Stimulated activated CD4-positive, alpha-beta T cell treated with anti-CD3 and anti-CD28 coated beads, TNF-alpha, amount 100 ng/mL, for 48 hours (primary cell): ENCODE measurements around the gene NLRC5.

Experiments
- DNase-seq, 3 donors: peaks; one replicate each; pipeline ENCODE4 v3.0.0-alpha.2; 2020; ENCODE audit warnings: low read depth in 3 of 3

Gene NLRC5

GRCh38 chr16:56988948-56989945 is at the start of gene NLRC5:
Gene NLRC5 (plus strand): TSS chr16:56989557. CDS start chr16:57020713, 31,156 bp downstream.
- peak; percentile 82 to 89 (median 87) for DNase-seq

GRCh38 chr16:56939801-56940200 is 49.6 kb upstream of the NLRC5 start:
- no peak for DNase-seq

GRCh38 chr16:56941092-56941491 is 48.3 kb upstream of the NLRC5 start:
- no peak for DNase-seq

- no peak for DNase-seq
These were observed 47.5 kb upstream of the NLRC5 start for GRCh38 chr16:56941856-56942331.

- DNase-seq: no peak
These were observed 45.5 kb upstream of the NLRC5 start for GRCh38 chr16:56943761-56944375.

- no peak for DNase-seq
These were observed 44.2 kb upstream of the NLRC5 start for GRCh38 chr16:56944954-56945839.

GRCh38 chr16:56945847-56946527 is 43.4 kb upstream of the NLRC5 start:
- DNase-seq: no peak

- no peak for DNase-seq
These were observed 42.4 kb upstream of the NLRC5 start for GRCh38 chr16:56946767-56947603.

GRCh38 chr16:56947604-56947995 is 41.8 kb upstream of the NLRC5 start:
- no peak for DNase-seq

- no peak for DNase-seq
These were observed 41.1 kb upstream of the NLRC5 start for GRCh38 chr16:56948234-56948633.

GRCh38 chr16:56950051-56950450 is 39.3 kb upstream of the NLRC5 start:
- no peak for DNase-seq

- no peak for DNase-seq
These were observed 38.9 kb upstream of the NLRC5 start for GRCh38 chr16:56950455-56950854.

- peak in 2 of 3 donors; percentile 38 to 56 for DNase-seq
These were observed 38.2 kb upstream of the NLRC5 start for GRCh38 chr16:56950881-56951771.

- no peak for DNase-seq
These were observed 36.4 kb upstream of the NLRC5 start for GRCh38 chr16:56953006-56953405.

- DNase-seq: no peak
These were observed 33.3 kb upstream of the NLRC5 start for GRCh38 chr16:56956076-56956475.

- no peak for DNase-seq
These were observed 32.6 kb upstream of the NLRC5 start for GRCh38 chr16:56956756-56957155.

- no peak for DNase-seq
These were observed 28.6 kb upstream of the NLRC5 start for GRCh38 chr16:56960681-56961281.

GRCh38 chr16:56961386-56961785 is 28.0 kb upstream of the NLRC5 start:
- no peak for DNase-seq

- no peak for DNase-seq
These were observed 27.5 kb upstream of the NLRC5 start, which contains the start of gene CETP for GRCh38 chr16:56961851-56962281. Gene CETP (plus strand): TSS chr16:56961950. CDS start chr16:56961980, 30 bp downstream.
